HG02885 (cell line): Measurements from ENCODE around the gene CD177.
"Not testable (repeated sequence)": the region's sequence is repeated elsewhere in the genome, so short reads cannot be mapped to it uniquely, and the experiment has no call there.

Source experiments
- ATAC-seq: cut with Tn5 transposase; IDR thresholded peaks from one replicate; pipeline ENCODE4 v1.9.1; 2021; ENCODE audit warnings: mild to moderate bottlenecking; ENCODE audit not compliant: unreplicated experiment, poor library complexity

Gene CD177

GRCh38 chr19:43331435-43332010, 22.0 kb upstream of the CD177 start:
- ATAC-seq, result no peak

- no peak for ATAC-seq
These were observed 21.2 kb upstream of the CD177 start for GRCh38 chr19:43332058-43332922.

- not testable (repeated sequence) for ATAC-seq
These were observed 17.0 kb upstream of the CD177 start for GRCh38 chr19:43336508-43336907.

GRCh38 chr19:43337737-43338136, 15.7 kb upstream of the CD177 start:
- no peak for ATAC-seq

GRCh38 chr19:43338530-43338929, 15.0 kb upstream of the CD177 start:
- no peak for ATAC-seq

- not testable (repeated sequence) for ATAC-seq
These were observed 14.1 kb upstream of the CD177 start for GRCh38 chr19:43339243-43339930.

- not testable (repeated sequence) for ATAC-seq
These were observed 13.4 kb upstream of the CD177 start for GRCh38 chr19:43340101-43340500.

- ATAC-seq, result not testable (repeated sequence)
These were observed 12.4 kb upstream of the CD177 start for GRCh38 chr19:43341098-43341497.

- not testable (repeated sequence) for ATAC-seq
These were observed 11.4 kb upstream of the CD177 start for GRCh38 chr19:43342104-43342503.

GRCh38 chr19:43344347-43344925, 9.1 kb upstream of the CD177 start:
- not testable (repeated sequence) for ATAC-seq

GRCh38 chr19:43349813-43350212, 3.7 kb upstream of the CD177 start:
- ATAC-seq, result not testable (repeated sequence)

- ATAC-seq, result no peak
These were observed 1.3 kb upstream of the CD177 start for GRCh38 chr19:43351998-43352746.

GRCh38 chr19:43354305-43354627, 780 bp downstream of the CD177 start:
- ATAC-seq, result no peak

GRCh38 chr19:43356749-43357148, 3.3 kb downstream of the CD177 start:
- not testable (repeated sequence) for ATAC-seq

GRCh38 chr19:43362179-43362578, 8.7 kb downstream of the CD177 start:
- no peak for ATAC-seq

- no peak for ATAC-seq
These were observed 9.3 kb downstream of the CD177 start for GRCh38 chr19:43362745-43363144.

GRCh38 chr19:43365677-43366076, 12.2 kb downstream of the CD177 start:
- ATAC-seq, result not testable (repeated sequence)

GRCh38 chr19:43367822-43368221, 14.3 kb downstream of the CD177 start:
- ATAC-seq, result no peak

GRCh38 chr19:43368897-43369296, 15.4 kb downstream of the CD177 start:
- ATAC-seq, result not testable (repeated sequence)

GRCh38 chr19:43371909-43372308, 18.4 kb downstream of the CD177 start:
- ATAC-seq, result no peak
